ENCODE results near the gene INCENP. TPM values are rescaled to one million over a fixed set of nuclear protein-coding genes. Genes with fewer than 3 reads are reported as not detected.

The INCENP gene
- total RNA-seq, 3 donors from 2014 or later = 29.9 to 36.1 (median 32.6) TPM

DNA sequence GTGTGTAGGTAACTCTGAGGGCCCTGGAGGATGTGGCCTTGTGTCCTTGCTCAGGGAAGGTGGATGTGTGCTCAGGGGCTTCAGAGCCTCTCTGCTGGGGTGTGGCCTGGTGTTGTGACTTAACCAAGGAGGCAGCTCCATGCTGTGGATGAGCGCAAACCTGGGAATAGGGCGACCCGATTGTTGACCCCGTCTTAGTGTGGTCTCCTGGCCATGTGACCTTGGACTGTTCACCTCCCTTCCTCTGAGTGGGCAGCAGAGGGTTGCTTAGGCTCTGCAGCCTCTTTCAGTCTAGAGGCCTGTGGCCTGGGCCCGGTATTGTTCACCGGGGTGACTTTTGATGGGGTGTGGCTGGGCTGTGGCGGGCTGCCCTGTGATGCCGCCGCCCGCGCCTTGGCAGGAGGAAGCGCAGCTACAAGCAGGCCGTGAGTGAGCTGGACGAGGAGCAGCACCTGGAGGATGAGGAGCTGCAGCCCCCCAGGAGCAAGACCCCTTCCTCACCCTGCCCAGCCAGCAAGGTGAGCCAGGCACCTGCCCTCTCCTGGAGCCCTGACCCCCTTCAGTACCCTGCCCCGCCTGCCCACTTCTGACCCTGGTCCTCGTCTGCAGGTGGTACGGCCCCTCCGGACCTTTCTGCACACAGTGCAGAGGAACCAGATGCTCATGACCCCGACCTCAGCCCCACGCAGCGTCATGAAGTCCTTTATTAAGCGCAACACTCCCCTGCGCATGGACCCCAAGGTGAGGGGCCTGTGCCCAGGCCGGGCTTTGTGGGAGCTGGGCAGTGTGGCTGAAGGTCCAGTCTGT is 16.7 kb downstream of the INCENP start:
- intact Hi-C loops (cut with DNase I, micrococcal nuclease) = no loop called here
- no peaks in the 10 kb centered on the region for H3K9me3 ChIP-seq
- DNase-seq = no peak
- H3K4me3 ChIP-seq = no peak overlapping the region
- ATAC-seq = no peak
- peaks cover 10% of the 10 kb centered on the region for H3K36me3 ChIP-seq (ENCODE audit: low read depth)
- TF ChIP-seq, protein P1, sequence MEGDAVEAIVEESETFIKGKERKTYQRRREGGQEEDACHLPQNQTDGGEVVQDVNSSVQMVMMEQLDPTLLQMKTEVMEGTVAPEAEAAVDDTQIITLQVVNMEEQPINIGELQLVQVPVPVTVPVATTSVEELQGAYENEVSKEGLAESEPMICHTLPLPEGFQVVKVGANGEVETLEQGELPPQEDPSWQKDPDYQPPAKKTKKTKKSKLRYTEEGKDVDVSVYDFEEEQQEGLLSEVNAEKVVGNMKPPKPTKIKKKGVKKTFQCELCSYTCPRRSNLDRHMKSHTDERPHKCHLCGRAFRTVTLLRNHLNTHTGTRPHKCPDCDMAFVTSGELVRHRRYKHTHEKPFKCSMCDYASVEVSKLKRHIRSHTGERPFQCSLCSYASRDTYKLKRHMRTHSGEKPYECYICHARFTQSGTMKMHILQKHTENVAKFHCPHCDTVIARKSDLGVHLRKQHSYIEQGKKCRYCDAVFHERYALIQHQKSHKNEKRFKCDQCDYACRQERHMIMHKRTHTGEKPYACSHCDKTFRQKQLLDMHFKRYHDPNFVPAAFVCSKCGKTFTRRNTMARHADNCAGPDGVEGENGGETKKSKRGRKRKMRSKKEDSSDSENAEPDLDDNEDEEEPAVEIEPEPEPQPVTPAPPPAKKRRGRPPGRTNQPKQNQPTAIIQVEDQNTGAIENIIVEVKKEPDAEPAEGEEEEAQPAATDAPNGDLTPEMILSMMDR (IDR thresholded peaks at IDR 0.05) = no peak
- H3K4me1 ChIP-seq (ENCODE audit: low read depth) = no peaks in the 10 kb centered on the region

DNA sequence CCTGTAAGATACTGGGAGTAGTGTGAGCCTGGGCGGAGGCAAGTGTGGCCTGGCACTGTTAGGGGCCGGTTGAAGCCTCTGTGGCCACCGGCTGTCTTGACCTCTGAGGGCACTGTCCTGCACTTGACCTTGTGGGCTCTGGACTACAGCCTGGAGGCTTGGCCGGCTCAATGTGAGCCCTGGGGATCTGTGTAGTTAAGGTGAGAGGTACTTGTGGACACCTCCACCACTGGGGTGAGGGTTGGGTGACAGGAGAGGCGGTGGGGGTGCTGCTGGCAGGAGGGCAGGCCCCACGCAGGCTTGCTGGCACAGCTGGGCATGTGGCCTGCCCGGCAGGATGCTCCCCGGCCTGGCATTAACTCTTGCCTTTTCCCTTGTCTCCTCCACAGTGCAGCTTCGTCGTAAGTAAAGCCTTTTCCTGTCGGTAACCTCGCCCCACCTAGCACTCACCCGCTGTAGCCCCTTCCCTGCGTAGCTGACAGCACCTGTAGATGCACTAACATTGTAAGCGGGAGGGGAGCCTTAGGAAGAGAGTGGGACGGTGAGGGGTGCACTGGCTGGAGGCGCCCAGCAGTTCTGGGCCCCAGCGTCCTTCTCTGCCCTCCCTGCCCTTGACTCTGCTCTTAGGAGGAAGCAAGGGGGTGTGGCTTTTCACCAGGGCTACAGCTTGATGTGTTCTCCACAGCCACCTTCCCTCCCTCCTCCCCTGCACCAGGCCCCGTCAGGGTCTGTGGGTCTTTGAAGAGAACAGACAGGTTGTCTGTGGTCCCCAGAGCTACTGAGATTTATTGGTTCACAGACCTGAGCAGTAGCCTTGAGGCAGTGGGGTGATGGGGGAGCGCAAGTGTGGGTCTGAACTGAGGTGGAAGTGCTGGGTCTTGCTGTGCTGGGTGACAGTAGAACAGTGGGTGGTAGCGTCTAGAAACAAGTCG is 17.6 kb downstream of the INCENP start:
- H3K4me1 ChIP-seq (ENCODE audit: low read depth) = no peaks in the 10 kb centered on the region
- H3K9me3 ChIP-seq = no peaks in the 10 kb centered on the region
- H3K36me3 ChIP-seq (ENCODE audit: low read depth) = peaks cover 10% of the 10 kb centered on the region
- no peak overlapping the region for H3K4me3 ChIP-seq
- ATAC-seq = no peak
- no peak for DNase-seq
- TF ChIP-seq, protein P1 (IDR thresholded peaks at IDR 0.05) = no peak
- intact Hi-C loops (cut with DNase I, micrococcal nuclease) = no loop called here

- no peak for DNase-seq
Measured at GRCh38 chr11:62142043-62142375, 18.2 kb downstream of the INCENP start.

GRCh38 chr11:62142921-62143320 is 19.1 kb downstream of the INCENP start:
- TF ChIP-seq, protein P1 (IDR thresholded peaks at IDR 0.05) = no peak
- ATAC-seq (no peak), DNase-seq (no peak)
- Histone ChIP-seq H3K9me3 (no peaks in the 10 kb centered on the region), H3K4me1 (ENCODE audit: low read depth) (no peaks in the 10 kb centered on the region), H3K36me3 (ENCODE audit: low read depth) (peaks cover 12% of the 10 kb centered on the region), H3K4me3 (no peak overlapping the region)
- intact Hi-C loops (cut with DNase I, micrococcal nuclease) = no loop called here

More at GRCh38 chr11:62142043-62142375, 18.2 kb downstream of the INCENP start:
- Histone ChIP-seq H3K4me1 (ENCODE audit: low read depth) (no peaks in the 10 kb centered on the region), H3K4me3 (no peak overlapping the region), H3K9me3 (no peaks in the 10 kb centered on the region), H3K36me3 (ENCODE audit: low read depth) (peaks cover 10% of the 10 kb centered on the region)
- TF ChIP-seq, protein P1 (IDR thresholded peaks at IDR 0.05) = no peak
- intact Hi-C loops (cut with DNase I, micrococcal nuclease) = no loop called here
- ATAC-seq = no peak

DNA sequence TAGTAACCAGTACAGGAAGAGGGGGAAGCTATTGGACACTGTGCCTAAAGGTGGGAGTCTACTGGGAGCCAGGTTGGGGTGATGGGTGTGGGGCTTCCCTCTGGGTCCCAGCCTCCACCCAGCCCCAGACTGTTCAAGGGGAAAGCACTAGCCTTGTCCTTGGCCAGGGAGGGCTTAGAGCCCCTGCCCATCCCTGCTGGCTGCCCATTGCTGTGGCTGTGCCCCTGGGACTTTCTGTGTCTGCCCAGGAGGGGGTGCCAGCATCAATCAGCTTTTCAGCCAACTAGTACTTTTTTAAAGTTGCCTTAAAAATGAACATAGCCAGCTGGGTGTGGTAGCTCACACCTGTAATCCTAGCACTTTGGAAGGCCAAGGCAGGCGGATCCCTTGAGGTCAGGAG is 19.9 kb downstream of the INCENP start:
- TF ChIP-seq, protein P1 (IDR thresholded peaks at IDR 0.05) = no peak
- Histone ChIP-seq H3K36me3 (ENCODE audit: low read depth) (peaks cover 12% of the 10 kb centered on the region), H3K9me3 (no peaks in the 10 kb centered on the region), H3K4me1 (ENCODE audit: low read depth) (no peaks in the 10 kb centered on the region), H3K4me3 (no peak overlapping the region)
- no peak for DNase-seq
- intact Hi-C loops (cut with DNase I, micrococcal nuclease) = no loop called here
- ATAC-seq = no peak
